Parathyroid adenoma (tissue), 2 donors: ENCODE measurements around the gene MAD1L1.

ENCODE experiments used
- H2AFZ ChIP-seq: fragments of 300-600 bp; sonication (generic); one replicate; pipeline ENCODE4 v1.7.0; 2017; ENCODE audit warnings: antibody characterized with exemption, mild to moderate bottlenecking
- H3K27ac ChIP-seq: fragments of 300-600 bp; sonication (generic); one replicate; pipeline ENCODE4 v1.7.0; 2017
- H3K27me3 ChIP-seq: fragments of 300-600 bp; sonication (generic); one replicate; pipeline ENCODE4 v1.7.0; 2017; ENCODE audit warnings: low read length; ENCODE audit not compliant: control insufficient read depth, insufficient read depth
- H3K36me3 ChIP-seq: fragments of 300-600 bp; sonication (generic); one replicate; pipeline ENCODE4 v1.7.0; 2017; ENCODE audit warnings: low read length; ENCODE audit not compliant: control insufficient read depth, insufficient read depth
- H3K4me1 ChIP-seq: fragments of 300-600 bp; sonication (generic); one replicate; pipeline ENCODE4 v1.7.0; 2017; ENCODE audit warnings: control low read depth
- H3K4me2 ChIP-seq: fragments of 300-600 bp; sonication (generic); one replicate; pipeline ENCODE4 v1.7.0; 2017; ENCODE audit warnings: low read length
- H3K4me3 ChIP-seq: fragments of 300-600 bp; sonication (generic); one replicate; pipeline ENCODE4 v1.7.0; 2017; ENCODE audit warnings: low read depth, low read length
- H3K79me2 ChIP-seq: fragments of 300-600 bp; sonication (generic); one replicate; pipeline ENCODE4 v1.7.0; 2017; ENCODE audit warnings: control low read depth
- H3K9ac ChIP-seq: fragments of 300-600 bp; sonication (generic); one replicate; pipeline ENCODE4 v1.7.0; 2017; ENCODE audit warnings: mild to moderate bottlenecking
- H3K9me3 ChIP-seq: fragments of 300-600 bp; sonication (generic); one replicate; pipeline ENCODE4 v1.7.0; 2017; ENCODE audit warnings: low read length; ENCODE audit not compliant: control insufficient read depth
- CTCF ChIP-seq: fragments of 300-600 bp; sonication (generic); IDR thresholded peaks from one replicate; pipeline ENCODE4 v1.7.0; 2017; ENCODE audit warnings: antibody characterized with exemption, mild to moderate bottlenecking
- donor health status: primary hyperparathyroidism.

Gene MAD1L1

GRCh38 chr7:2079332-2080059 is 153.2 kb downstream of the MAD1L1 start:
- Histone ChIP-seq H2AFZ (no peak overlapping the region), H3K9ac (no peak overlapping the region), H3K9me3 (no peaks in the 10 kb centered on the region), H3K4me2 (no peak overlapping the region), H3K4me1 (no peaks in the 10 kb centered on the region), H3K36me3 (no peaks in the 10 kb centered on the region), H3K27me3 (no peaks in the 10 kb centered on the region), H3K27ac (no peak overlapping the region), H3K4me3 (no peak overlapping the region), H3K79me2 (no peaks in the 10 kb centered on the region)
- no peak for TF ChIP-seq CTCF

- Histone ChIP-seq H3K9ac (no peak overlapping the region), H3K4me1 (no peaks in the 10 kb centered on the region), H3K27me3 (no peaks in the 10 kb centered on the region), H3K36me3 (no peaks in the 10 kb centered on the region), H3K9me3 (no peaks in the 10 kb centered on the region), H3K4me2 (no peak overlapping the region), H3K27ac (no peak overlapping the region), H2AFZ (no peak overlapping the region), H3K79me2 (no peaks in the 10 kb centered on the region), H3K4me3 (no peak overlapping the region)
- TF ChIP-seq CTCF = no peak
Measured at GRCh38 chr7:2078899-2079298, 153.8 kb downstream of the MAD1L1 start.

- Histone ChIP-seq H3K79me2 (no peaks in the 10 kb centered on the region), H3K4me3 (no peak overlapping the region), H3K4me2 (no peak overlapping the region), H3K9me3 (no peaks in the 10 kb centered on the region), H3K9ac (no peak overlapping the region), H3K36me3 (no peaks in the 10 kb centered on the region), H3K4me1 (no peaks in the 10 kb centered on the region), H3K27ac (no peak overlapping the region), H3K27me3 (no peaks in the 10 kb centered on the region), H2AFZ (no peak overlapping the region)
- TF ChIP-seq CTCF = no peak
Measured at GRCh38 chr7:2076649-2077064, 156.1 kb downstream of the MAD1L1 start.

- no peak overlapping the region for H2AFZ ChIP-seq
- no peak overlapping the region for H3K4me3 ChIP-seq
- no peaks in the 10 kb centered on the region for H3K27me3 ChIP-seq
- H3K4me2 ChIP-seq = no peak overlapping the region
- no peak overlapping the region for H3K27ac ChIP-seq
- no peaks in the 10 kb centered on the region for H3K9me3 ChIP-seq
- TF ChIP-seq CTCF = no peak
- no peaks in the 10 kb centered on the region for H3K4me1 ChIP-seq
- H3K79me2 ChIP-seq = no peaks in the 10 kb centered on the region
- H3K9ac ChIP-seq = no peak overlapping the region
- no peaks in the 10 kb centered on the region for H3K36me3 ChIP-seq
Measured at GRCh38 chr7:2075811-2076210, 156.9 kb downstream of the MAD1L1 start.

- no peak overlapping the region for H3K27ac ChIP-seq
- no peak overlapping the region for H2AFZ ChIP-seq
- no peaks in the 10 kb centered on the region for H3K79me2 ChIP-seq
- TF ChIP-seq CTCF = no peak
- H3K27me3 ChIP-seq = no peaks in the 10 kb centered on the region
- H3K4me2 ChIP-seq = no peak overlapping the region
- H3K9me3 ChIP-seq = no peaks in the 10 kb centered on the region
- H3K4me3 ChIP-seq = no peak overlapping the region
- H3K4me1 ChIP-seq = no peaks in the 10 kb centered on the region
- H3K36me3 ChIP-seq = no peaks in the 10 kb centered on the region
- no peak overlapping the region for H3K9ac ChIP-seq
Measured at GRCh38 chr7:2074691-2075090, 158.1 kb downstream of the MAD1L1 start.
